Nephron (organoid): ENCODE measurements around the gene ATP1A2.

Experiments used
- H3K27ac Mint-ChIP-seq, 3 experiments: 2 replicates each; pipeline ENCODE4 v1.8.0; 2020; ENCODE audit warnings: mixed read lengths in 3 of 3, mild to moderate bottlenecking in 2 of 3, moderate library complexity in 1 of 3
- H3K27me3 Mint-ChIP-seq: 2 replicates; pipeline ENCODE4 v1.8.0; 2021; ENCODE audit warnings: low read depth, mild to moderate bottlenecking, moderate library complexity, mixed read lengths
- H3K36me3 Mint-ChIP-seq: 2 replicates; pipeline ENCODE4 v1.8.0; 2020; ENCODE audit warnings: low read depth, mixed read lengths
- H3K4me1 Mint-ChIP-seq: 2 replicates; pipeline ENCODE4 v1.8.0; 2020; ENCODE audit warnings: mixed read lengths
- H3K4me3 Mint-ChIP-seq, 3 experiments: 2 replicates each; pipeline ENCODE4 v1.8.0; 2020; ENCODE audit warnings: mild to moderate bottlenecking in 3 of 3, mixed read lengths in 3 of 3, moderate library complexity in 2 of 3
- H3K9me3 Mint-ChIP-seq: 2 replicates; pipeline ENCODE4 v1.8.0; 2020; ENCODE audit warnings: mixed read lengths
- CTCF ChIP-seq, 3 experiments: fragments of 200-600 bp; sonication (generic); IDR thresholded peaks; one replicate each; pipeline ENCODE4 v1.5.0; 2021; ENCODE audit warnings: antibody characterized with exemption in 3 of 3; ENCODE audit not compliant: unreplicated experiment in 3 of 3

Gene ATP1A2

GRCh38 chr1:160083968-160084770 lies 31.4 kb upstream of the ATP1A2 start:
- Mint-ChIP-seq H3K27me3 (peaks cover 76% of the 10 kb centered on the region), H3K4me3 (peak overlapping the region; percentile 59 to 74 (median 69)), H3K36me3 (no peaks in the 10 kb centered on the region), H3K4me1 (no peaks in the 10 kb centered on the region), H3K9me3 (no peaks in the 10 kb centered on the region), H3K27ac (no peak overlapping the region)
- TF ChIP-seq CTCF (IDR thresholded peaks at IDR 0.05; ENCODE audit: unreplicated experiment in 3 of 3) = peak; percentile 67 to 81 (median 69)

- peaks cover 70% of the 10 kb centered on the region for H3K27me3 Mint-ChIP-seq
- TF ChIP-seq CTCF (IDR thresholded peaks at IDR 0.05; ENCODE audit: unreplicated experiment in 3 of 3) = no peak
- H3K27ac Mint-ChIP-seq = no peak overlapping the region
- H3K36me3 Mint-ChIP-seq = no peaks in the 10 kb centered on the region
- peak overlapping the region in 1 of 3 experiments; percentile 26 for H3K4me3 Mint-ChIP-seq
- no peaks in the 10 kb centered on the region for H3K9me3 Mint-ChIP-seq
- no peaks in the 10 kb centered on the region for H3K4me1 Mint-ChIP-seq
Measured at GRCh38 chr1:160084771-160085321, 30.7 kb upstream of the ATP1A2 start.

GRCh38 chr1:160085686-160086455 lies 29.7 kb upstream of the ATP1A2 start:
- H3K4me3 Mint-ChIP-seq = no peak overlapping the region
- no peak overlapping the region for H3K27ac Mint-ChIP-seq
- no peaks in the 10 kb centered on the region for H3K36me3 Mint-ChIP-seq
- TF ChIP-seq CTCF (IDR thresholded peaks at IDR 0.05; ENCODE audit: unreplicated experiment in 3 of 3) = peak; percentile 74 to 83 (median 78)
- no peaks in the 10 kb centered on the region for H3K9me3 Mint-ChIP-seq
- H3K27me3 Mint-ChIP-seq = peaks cover 59% of the 10 kb centered on the region
- no peaks in the 10 kb centered on the region for H3K4me1 Mint-ChIP-seq

GRCh38 chr1:160086456-160086892 lies 29.1 kb upstream of the ATP1A2 start:
- TF ChIP-seq CTCF (IDR thresholded peaks at IDR 0.05; ENCODE audit: unreplicated experiment in 3 of 3) = no peak
- no peak overlapping the region for H3K27ac Mint-ChIP-seq

GRCh38 chr1:160087118-160087662 lies 28.4 kb upstream of the ATP1A2 start:
- no peaks in the 10 kb centered on the region for H3K9me3 Mint-ChIP-seq
- peaks cover 46% of the 10 kb centered on the region for H3K27me3 Mint-ChIP-seq
- TF ChIP-seq CTCF (IDR thresholded peaks at IDR 0.05; ENCODE audit: unreplicated experiment in 3 of 3) = no peak
- H3K27ac Mint-ChIP-seq = no peak overlapping the region
- H3K4me3 Mint-ChIP-seq = no peak overlapping the region
- H3K4me1 Mint-ChIP-seq = no peaks in the 10 kb centered on the region
- H3K36me3 Mint-ChIP-seq = peaks cover 4% of the 10 kb centered on the region

More at GRCh38 chr1:160086456-160086892, 29.1 kb upstream of the ATP1A2 start:
- Mint-ChIP-seq H3K4me3 (no peak overlapping the region), H3K4me1 (no peaks in the 10 kb centered on the region), H3K27me3 (peaks cover 53% of the 10 kb centered on the region), H3K36me3 (no peaks in the 10 kb centered on the region), H3K9me3 (no peaks in the 10 kb centered on the region)
